ENCODE data around the gene OMD. TPM values are rescaled to one million over a fixed set of nuclear protein-coding genes. Genes with fewer than 3 reads are reported as not detected.

The OMD gene
- total RNA-seq, 1 donor from 2014 or later: not detected

DNA sequence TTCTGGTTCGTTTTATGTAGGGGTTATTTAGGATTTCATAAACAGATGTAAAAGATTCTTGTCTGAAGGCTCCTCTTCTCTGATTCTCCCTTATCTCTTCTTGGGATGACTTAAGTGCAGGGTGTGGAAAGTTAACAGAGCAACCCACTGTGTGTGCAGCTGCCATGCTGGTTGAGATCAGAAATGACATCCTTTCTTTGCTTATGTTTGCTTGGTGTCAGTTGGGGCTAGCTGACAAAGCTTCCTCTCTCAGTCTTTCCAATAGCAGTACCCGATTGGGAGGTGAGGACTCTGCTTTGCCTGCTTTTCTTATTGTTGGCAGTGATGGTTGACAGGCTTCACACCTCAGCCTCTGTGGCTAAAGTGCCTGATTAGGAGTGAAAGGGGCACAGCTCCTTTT, 46.4 kb downstream of the OMD start:
- intact Hi-C loops (cut with micrococcal nuclease): no loop called here

DNA sequence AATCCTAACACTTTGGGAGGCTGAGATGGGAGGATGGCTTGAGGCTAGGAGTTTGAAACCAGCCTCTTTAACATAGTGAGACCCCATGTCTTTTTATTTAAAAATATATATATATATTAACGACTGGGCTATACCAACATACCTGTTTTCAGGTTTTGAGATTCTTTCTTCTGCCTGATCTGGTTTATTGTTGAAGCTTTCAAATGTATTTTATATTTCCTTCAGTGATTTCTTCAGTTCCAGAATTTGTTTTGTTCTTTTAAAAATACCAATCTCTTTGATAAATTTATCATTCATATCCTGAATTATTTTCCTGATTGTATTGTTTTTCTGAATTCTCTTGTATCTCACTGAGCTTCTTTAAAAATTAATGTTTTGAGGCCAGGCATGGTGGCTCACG, 51.1 kb downstream of the OMD start:
- intact Hi-C loops (cut with micrococcal nuclease): no loop called here

- intact Hi-C loops (cut with micrococcal nuclease): loop anchor here (5.0 kb wide), 1 partner anchor 38 kb away; no protein-coding TSS in a partner anchor
Measured at GRCh38 chr9:92369075-92369474, 55.2 kb downstream of the OMD start.

Other genes starting within 250 kb of the OMD start
- gene IARS1, start 130.8 kb downstream of the OMD start, total RNA-seq: 144 and 146 TPM in 2 replicates
- 64.3 and 67.8 TPM in 2 replicates for gene NOL8, start 99.1 kb downstream of the OMD start, total RNA-seq
- gene CENPP, start 98.5 kb downstream of the OMD start, total RNA-seq: 16.6 and 19.4 TPM in 2 replicates
- 0.15 TPM in 1 of 2 replicates, not detected in the other for gene OGN, start 19.9 kb downstream of the OMD start, total RNA-seq
- gene ASPN, start 58.0 kb upstream of the OMD start, total RNA-seq: not detected in 2 replicates
- not detected in 2 replicates for gene ECM2, start 111.5 kb upstream of the OMD start, total RNA-seq
- 15.2 and 17.5 TPM in 2 replicates for gene IPPK, start 245.7 kb upstream of the OMD start, total RNA-seq

All from T-helper 1 cell treated with Interleukin-12 subunit alpha and Interleukin-12 subunit beta and Interleukin-4 antibody, amounts not matched to agents 30 ng/mL and 1 ng/mL, for 36 hours (primary cell).